Lower lobe of right lung (tissue), 2 donors: ENCODE results near the gene SRGAP3. TPM values are rescaled to one million over a fixed set of nuclear protein-coding genes. Genes with fewer than 3 reads are reported as not detected.

Experiments
- ATAC-seq, 2 donors: fragments of 200-7000 bp; cut with Tn5 transposase; one replicate each; pipeline ENCODE4 v1.9.1; 2020 to 2022; ENCODE audit warnings: mild to moderate bottlenecking in 2 of 2, moderate library complexity in 2 of 2
- DNase-seq: peaks from one replicate; pipeline ENCODE4 v3.0.0-alpha.2; 2020
- H3K27ac ChIP-seq: fragments of 200-600 bp; one replicate; pipeline ENCODE4 v1.8.0; 2022
- H3K27me3 ChIP-seq: fragments of 200-600 bp; one replicate; pipeline ENCODE4 v1.8.0; 2022; ENCODE audit warnings: low read depth
- H3K36me3 ChIP-seq: fragments of 200-600 bp; one replicate; pipeline ENCODE4 v1.8.0; 2022; ENCODE audit warnings: mild to moderate bottlenecking
- H3K4me1 ChIP-seq: fragments of 200-600 bp; one replicate; pipeline ENCODE4 v1.8.0; 2022
- H3K4me3 ChIP-seq: fragments of 200-600 bp; one replicate; pipeline ENCODE4 v1.8.0; 2022; ENCODE audit warnings: mild to moderate bottlenecking
- H3K9me3 ChIP-seq: fragments of 200-600 bp; one replicate; pipeline ENCODE4 v1.8.0; 2022
- intact Hi-C: fragments of 100-400 bp; cut with DNase I; formaldehyde crosslinking; loops from one replicate; pipeline ENCODE4 v1.11.0; 2022
- total RNA-seq: library from RNA; stranded (reverse); fragmentation: NEBNext Ultra II Directional; extraction: Animal tissue kit (Norgen Biotek cat#: 25700); gene quantifications from one replicate; pipeline ENCODE4 v1.2.1, GENCODE V29; 2021
- TF ChIP-seq, protein P1 (sequence below): fragments of 200-600 bp; IDR thresholded peaks from one replicate; pipeline ENCODE4 v1.8.0; 2022; ENCODE audit warnings: antibody characterized with exemption, mild to moderate bottlenecking
- donor health status: DM: no; HTN: yes; CAD: no; lungs with severe emphysema.

SRGAP3 gene
- total RNA-seq, 1 donor from 2014 or later: 7.8 TPM

GRCh38 chr3:9121366-9122001 lies 128.0 kb downstream of the SRGAP3 start:
- H3K9me3 ChIP-seq: no peaks in the 10 kb centered on the region
- H3K36me3 ChIP-seq: no peaks in the 10 kb centered on the region
- TF ChIP-seq, protein P1, sequence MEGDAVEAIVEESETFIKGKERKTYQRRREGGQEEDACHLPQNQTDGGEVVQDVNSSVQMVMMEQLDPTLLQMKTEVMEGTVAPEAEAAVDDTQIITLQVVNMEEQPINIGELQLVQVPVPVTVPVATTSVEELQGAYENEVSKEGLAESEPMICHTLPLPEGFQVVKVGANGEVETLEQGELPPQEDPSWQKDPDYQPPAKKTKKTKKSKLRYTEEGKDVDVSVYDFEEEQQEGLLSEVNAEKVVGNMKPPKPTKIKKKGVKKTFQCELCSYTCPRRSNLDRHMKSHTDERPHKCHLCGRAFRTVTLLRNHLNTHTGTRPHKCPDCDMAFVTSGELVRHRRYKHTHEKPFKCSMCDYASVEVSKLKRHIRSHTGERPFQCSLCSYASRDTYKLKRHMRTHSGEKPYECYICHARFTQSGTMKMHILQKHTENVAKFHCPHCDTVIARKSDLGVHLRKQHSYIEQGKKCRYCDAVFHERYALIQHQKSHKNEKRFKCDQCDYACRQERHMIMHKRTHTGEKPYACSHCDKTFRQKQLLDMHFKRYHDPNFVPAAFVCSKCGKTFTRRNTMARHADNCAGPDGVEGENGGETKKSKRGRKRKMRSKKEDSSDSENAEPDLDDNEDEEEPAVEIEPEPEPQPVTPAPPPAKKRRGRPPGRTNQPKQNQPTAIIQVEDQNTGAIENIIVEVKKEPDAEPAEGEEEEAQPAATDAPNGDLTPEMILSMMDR: no peak
- no peak overlapping the region for H3K4me3 ChIP-seq
- no peak overlapping the region for H3K27ac ChIP-seq
- ATAC-seq (no peak), DNase-seq (no peak)
- intact Hi-C loops: no loop called here
- no peaks in the 10 kb centered on the region for H3K4me1 ChIP-seq
- no peaks in the 10 kb centered on the region for H3K27me3 ChIP-seq

DNA sequence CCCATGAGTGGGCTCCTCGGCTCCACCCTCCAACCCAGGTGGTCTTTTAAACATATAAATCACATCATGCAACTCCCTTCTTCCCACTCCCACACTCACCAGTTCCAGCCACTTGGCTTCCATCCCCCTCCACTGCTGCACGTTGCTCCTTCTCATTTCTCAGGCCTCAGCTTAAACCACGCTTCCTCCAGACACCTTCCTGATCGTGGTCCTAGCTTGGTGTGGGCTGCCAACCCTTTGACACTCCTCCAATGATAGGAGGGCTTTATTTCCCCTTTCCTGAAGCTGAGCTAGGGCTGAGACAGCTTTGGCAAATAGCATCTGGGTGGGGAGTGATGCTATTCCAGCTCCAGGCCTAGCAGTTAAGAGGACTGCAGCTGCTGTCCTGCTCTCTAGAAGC lies 130.1 kb downstream of the SRGAP3 start:
- ATAC-seq: no peak
- H3K4me1 ChIP-seq: no peaks in the 10 kb centered on the region

GRCh38 chr3:9118222-9118621 lies 131.2 kb downstream of the SRGAP3 start:
- intact Hi-C loops: no loop called here
- no peaks in the 10 kb centered on the region for H3K9me3 ChIP-seq
- H3K27me3 ChIP-seq: no peaks in the 10 kb centered on the region
- H3K4me3 ChIP-seq: no peak overlapping the region
- TF ChIP-seq, protein P1: no peak
- H3K4me1 ChIP-seq: no peaks in the 10 kb centered on the region
- ATAC-seq (no peak), DNase-seq (no peak)
- H3K36me3 ChIP-seq: no peaks in the 10 kb centered on the region
- no peak overlapping the region for H3K27ac ChIP-seq

More for the DNA sequence above, 130.1 kb downstream of the SRGAP3 start:
- H3K36me3 ChIP-seq: no peaks in the 10 kb centered on the region
- TF ChIP-seq, protein P1: no peak
- no peaks in the 10 kb centered on the region for H3K27me3 ChIP-seq
- no peaks in the 10 kb centered on the region for H3K9me3 ChIP-seq
- no peak for DNase-seq
- H3K27ac ChIP-seq: no peak overlapping the region
- intact Hi-C loops: no loop called here
- no peak overlapping the region for H3K4me3 ChIP-seq

DNA sequence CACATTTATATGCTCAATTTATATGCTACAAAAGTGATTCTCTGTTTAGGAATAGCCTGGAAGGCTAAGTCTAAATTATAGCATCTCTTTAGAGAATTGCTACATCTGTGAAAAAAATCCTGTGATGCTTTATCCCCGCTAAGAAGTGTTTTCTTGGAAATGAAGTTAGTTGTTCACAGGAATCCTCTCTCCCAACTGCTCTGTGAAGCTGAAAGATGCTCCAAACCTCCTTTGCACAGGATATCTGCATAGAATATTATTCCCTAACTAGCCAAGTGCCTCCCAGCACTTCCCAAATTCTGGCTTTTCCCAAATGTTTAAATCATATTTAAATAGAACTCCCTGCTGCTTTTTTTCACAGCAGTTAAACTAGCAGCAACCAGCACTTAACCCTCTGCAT lies 132.2 kb downstream of the SRGAP3 start:
- ATAC-seq (no peak), DNase-seq (no peak)
- Histone ChIP-seq H3K36me3 (no peaks in the 10 kb centered on the region), H3K4me3 (no peak overlapping the region), H3K27ac (no peak overlapping the region), H3K9me3 (no peaks in the 10 kb centered on the region), H3K27me3 (no peaks in the 10 kb centered on the region), H3K4me1 (no peaks in the 10 kb centered on the region)
- intact Hi-C loops: no loop called here
- TF ChIP-seq, protein P1: no peak

DNA sequence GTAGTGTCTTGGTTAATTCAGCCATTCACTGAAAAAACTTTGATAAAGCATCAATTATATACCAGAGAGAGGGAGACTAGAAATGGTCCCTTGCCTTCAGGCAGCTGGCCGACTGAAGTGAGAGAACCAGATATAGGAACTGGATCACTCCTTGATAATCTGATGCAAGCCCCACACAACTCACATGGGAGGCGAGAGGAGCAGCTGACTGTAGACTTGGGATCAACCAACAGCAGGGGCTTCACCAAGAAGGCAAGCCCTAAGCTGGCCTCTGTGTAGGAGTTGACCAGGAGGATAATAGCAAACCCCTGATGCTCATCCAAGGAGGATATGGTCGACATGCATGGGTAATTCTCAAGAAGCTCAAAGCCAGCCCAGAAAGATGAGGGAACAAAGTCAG lies 133.1 kb downstream of the SRGAP3 start:
- intact Hi-C loops: no loop called here
- ATAC-seq: no peak
- no peak for DNase-seq

More for the DNA sequence above, 133.1 kb downstream of the SRGAP3 start:
- Histone ChIP-seq H3K27ac (no peak overlapping the region), H3K36me3 (no peaks in the 10 kb centered on the region), H3K4me3 (no peak overlapping the region), H3K9me3 (no peaks in the 10 kb centered on the region), H3K4me1 (no peaks in the 10 kb centered on the region), H3K27me3 (no peaks in the 10 kb centered on the region)
- TF ChIP-seq, protein P1: no peak
